ENCODE results near the gene ITGA6.
A peak's percentile ranks its signal among the peaks of the same experiment; 100 is the strongest.

ITGA6 gene

DNA sequence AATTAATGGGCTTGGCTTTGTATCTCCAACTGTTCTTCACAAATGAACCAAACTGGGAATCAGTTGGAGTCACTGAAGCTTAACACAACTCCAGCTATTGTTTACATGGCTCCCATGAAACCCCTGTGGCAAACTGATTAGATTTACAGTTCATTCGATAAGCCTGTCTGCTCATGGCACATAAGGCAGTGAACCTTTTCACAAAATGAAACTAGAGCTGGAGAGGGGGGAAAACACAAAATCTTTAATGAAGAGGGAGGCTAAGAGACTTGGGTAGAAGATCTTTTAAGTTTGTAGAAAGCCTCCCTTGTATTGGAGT lies 11.6 kb upstream of the ITGA6 start:
- H3K4me3 ChIP-seq (ENCODE audit: low read length), result no peak overlapping the region
- TF ChIP-seq, protein P1, sequence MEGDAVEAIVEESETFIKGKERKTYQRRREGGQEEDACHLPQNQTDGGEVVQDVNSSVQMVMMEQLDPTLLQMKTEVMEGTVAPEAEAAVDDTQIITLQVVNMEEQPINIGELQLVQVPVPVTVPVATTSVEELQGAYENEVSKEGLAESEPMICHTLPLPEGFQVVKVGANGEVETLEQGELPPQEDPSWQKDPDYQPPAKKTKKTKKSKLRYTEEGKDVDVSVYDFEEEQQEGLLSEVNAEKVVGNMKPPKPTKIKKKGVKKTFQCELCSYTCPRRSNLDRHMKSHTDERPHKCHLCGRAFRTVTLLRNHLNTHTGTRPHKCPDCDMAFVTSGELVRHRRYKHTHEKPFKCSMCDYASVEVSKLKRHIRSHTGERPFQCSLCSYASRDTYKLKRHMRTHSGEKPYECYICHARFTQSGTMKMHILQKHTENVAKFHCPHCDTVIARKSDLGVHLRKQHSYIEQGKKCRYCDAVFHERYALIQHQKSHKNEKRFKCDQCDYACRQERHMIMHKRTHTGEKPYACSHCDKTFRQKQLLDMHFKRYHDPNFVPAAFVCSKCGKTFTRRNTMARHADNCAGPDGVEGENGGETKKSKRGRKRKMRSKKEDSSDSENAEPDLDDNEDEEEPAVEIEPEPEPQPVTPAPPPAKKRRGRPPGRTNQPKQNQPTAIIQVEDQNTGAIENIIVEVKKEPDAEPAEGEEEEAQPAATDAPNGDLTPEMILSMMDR (IDR thresholded peaks at IDR 0.05; ENCODE audit: insufficient read depth, low read depth, low read length, missing control alignments), result no peak
- no peak for DNase-seq (ENCODE audit: low read depth)

DNA sequence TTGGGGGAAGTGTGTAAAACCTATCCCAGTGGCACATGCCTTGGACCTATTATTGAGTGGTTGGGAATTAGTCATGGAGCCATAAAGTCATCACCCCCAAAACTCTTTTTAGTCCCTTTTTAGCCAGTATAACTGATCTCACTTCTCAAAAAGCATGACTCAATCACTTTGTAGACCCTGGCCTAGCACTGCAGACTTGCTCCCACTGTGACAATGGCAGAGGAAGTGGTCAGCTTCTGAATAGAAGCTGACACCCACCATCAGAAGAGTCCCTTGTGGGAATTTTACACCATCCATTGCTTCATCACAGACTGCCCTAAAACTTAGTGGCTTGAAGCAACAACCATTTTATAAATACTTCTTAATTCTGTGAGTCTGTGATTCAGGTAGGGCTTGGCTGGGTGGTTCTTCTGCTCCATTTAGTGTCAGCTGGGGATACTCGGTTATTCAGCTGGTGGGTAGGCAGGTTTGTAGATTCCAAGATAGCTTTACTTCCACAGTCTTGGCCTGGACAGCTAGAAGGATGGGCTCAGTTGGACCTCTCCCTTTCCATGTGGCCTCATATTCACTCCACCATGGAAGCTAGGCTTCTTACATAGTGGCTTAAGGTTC lies 10.8 kb upstream of the ITGA6 start:
- H3K4me3 ChIP-seq (ENCODE audit: low read length), result no peak overlapping the region
- TF ChIP-seq, protein P1 (IDR thresholded peaks at IDR 0.05; ENCODE audit: insufficient read depth, low read depth, low read length, missing control alignments), result no peak
- DNase-seq (ENCODE audit: low read depth), result no peak

DNA sequence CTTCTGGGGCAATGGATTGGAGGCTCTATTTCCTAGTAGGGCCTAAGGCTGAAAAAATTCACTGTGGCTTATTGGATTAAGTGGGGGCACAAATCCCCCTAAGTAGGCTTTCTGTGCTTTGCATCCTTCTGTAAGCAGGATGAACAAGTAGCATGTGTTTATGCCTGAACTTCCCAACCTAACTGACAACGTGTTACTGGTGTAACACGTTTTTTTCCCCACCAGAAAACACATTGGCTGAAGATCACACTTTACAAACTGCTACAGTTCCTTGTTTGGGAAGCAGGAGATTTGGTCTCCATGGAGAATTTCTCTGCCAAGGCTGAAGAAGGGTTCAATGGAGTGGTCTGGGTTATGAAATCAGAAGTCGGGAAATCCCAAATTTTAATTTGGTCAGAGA lies 7.2 kb upstream of the ITGA6 start:
- H3K4me3 ChIP-seq (ENCODE audit: low read length), result no peak overlapping the region
- TF ChIP-seq, protein P1 (IDR thresholded peaks at IDR 0.05; ENCODE audit: insufficient read depth, low read depth, low read length, missing control alignments), result no peak
- no peak for DNase-seq (ENCODE audit: low read depth)

DNA sequence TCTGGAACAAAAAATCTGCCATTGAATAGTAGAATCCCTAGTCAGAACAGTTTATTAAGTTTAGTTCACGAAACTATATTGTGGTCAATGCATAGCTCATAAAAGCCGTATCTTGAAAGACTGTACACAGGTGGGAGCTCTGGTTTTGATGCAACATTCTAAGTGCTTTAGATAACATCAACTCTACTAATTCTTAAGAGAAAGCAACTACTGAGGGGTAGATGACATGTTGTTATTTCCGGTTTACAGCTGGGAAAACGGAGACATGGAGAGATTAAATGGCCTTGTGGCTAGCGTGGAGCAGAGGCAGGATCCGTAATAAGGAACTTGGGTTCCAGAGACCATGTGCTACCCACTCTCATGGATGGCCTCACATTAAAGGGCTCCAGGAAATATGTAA lies 4.2 kb upstream of the ITGA6 start:
- no peak overlapping the region for H3K4me3 ChIP-seq (ENCODE audit: low read length)
- no peak for DNase-seq (ENCODE audit: low read depth)
- TF ChIP-seq, protein P1 (IDR thresholded peaks at IDR 0.05; ENCODE audit: insufficient read depth, low read depth, low read length, missing control alignments), result no peak

DNA sequence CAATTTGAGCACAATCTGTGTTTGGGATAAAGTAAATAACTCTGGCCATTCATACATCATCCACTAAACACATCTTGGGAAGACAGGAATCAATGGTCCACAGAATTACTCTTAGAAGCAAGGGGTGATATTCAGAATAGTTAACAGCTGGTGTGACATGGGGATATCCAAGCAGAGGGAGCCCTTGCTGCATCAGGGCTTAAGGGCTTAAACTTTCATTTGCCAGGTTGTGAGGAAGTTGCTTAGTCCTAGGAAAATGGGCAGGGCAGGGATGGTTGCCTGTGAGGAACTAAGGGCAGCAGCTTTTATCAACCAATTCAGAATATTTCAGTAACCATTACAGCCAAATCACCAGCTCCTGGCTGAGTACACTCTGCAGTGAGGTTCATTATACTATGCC lies 2.0 kb upstream of the ITGA6 start:
- no peak overlapping the region for H3K4me3 ChIP-seq (ENCODE audit: low read length)
- TF ChIP-seq, protein P1 (IDR thresholded peaks at IDR 0.05; ENCODE audit: insufficient read depth, low read depth, low read length, missing control alignments), result no peak
- DNase-seq (ENCODE audit: low read depth), result no peak

DNA sequence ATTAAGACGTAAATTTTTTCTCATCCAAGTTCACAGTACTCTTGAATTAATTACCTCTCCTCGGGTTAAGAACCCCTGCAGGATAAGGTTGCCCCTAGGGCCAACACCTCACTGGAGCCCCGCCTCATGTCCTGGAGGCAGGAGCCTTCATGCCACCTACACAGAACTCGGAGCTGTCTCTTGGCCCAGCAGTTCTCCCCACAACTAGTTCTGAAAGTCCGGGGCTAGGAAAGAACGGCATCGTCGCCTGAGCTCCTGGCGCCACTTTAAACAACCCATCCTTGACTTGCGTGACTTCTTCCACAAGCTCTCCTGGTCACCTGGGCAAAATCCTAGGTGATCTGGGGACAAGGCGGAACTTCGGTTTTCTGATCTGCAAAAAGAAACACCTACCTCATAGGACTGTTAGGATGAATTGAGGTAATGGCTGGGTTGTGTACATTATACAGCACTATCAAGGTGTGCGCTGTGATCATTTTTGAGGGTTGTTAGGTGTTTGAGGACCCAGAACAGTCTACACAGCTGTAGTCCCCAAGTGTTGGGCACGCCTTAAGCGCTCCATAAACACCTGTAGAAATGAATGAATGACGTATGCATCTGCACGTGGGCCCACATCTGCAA lies 641 bp upstream of the ITGA6 start:
- no peak for DNase-seq (ENCODE audit: low read depth)
- TF ChIP-seq, protein P1 (IDR thresholded peaks at IDR 0.05; ENCODE audit: insufficient read depth, low read depth, low read length, missing control alignments), result no peak
- H3K4me3 ChIP-seq (ENCODE audit: low read length), result peak overlapping the region; percentile 95
